GM12878 (cell line): ENCODE data around the gene ENPP4. TPM values are rescaled to one million over a fixed set of nuclear protein-coding genes. Genes with fewer than 3 reads are reported as not detected.

Experiments used
- ATF7 ChIP-seq: fragments of 450-650 bp; IDR thresholded peaks from 2 replicates; pipeline ENCODE4 v1.6.1; 2016; ENCODE audit warnings: low read depth, mild to moderate bottlenecking
- BCLAF1 ChIP-seq: fragments of 450-650 bp; IDR thresholded peaks from 2 replicates; pipeline ENCODE4 v1.6.1; 2017; ENCODE audit warnings: antibody characterized with exemption, mild to moderate bottlenecking, moderate library complexity
- BMI1 ChIP-seq: fragments of 450-650 bp; IDR thresholded peaks from 2 replicates; pipeline ENCODE4 v1.6.1; 2016; ENCODE audit warnings: mild to moderate bottlenecking, moderate library complexity, borderline replicate concordance
- CEBPZ ChIP-seq: fragments of 150-350 bp; IDR thresholded peaks from 2 replicates; pipeline ENCODE4 v1.6.1; 2016; ENCODE audit warnings: low read depth, low read length
- EP300 ChIP-seq, 2 experiments: fragments of 150-350 bp in 1 of 2; IDR thresholded peaks; 2 replicates each; pipeline ENCODE4 v1.6.1; 2011 to 2012; ENCODE audit warnings: low read depth in 2 of 2, low read length in 2 of 2, borderline replicate concordance in 1 of 2, improper control_type of control experiment in 1 of 2, inconsistent platforms in 1 of 2; ENCODE audit not compliant: control insufficient read depth in 1 of 2
- FOS ChIP-seq: IDR thresholded peaks from 3 replicates; pipeline ENCODE4 v1.6.1; 2011; ENCODE audit warnings: borderline replicate concordance; ENCODE audit not compliant: insufficient read length; ENCODE audit errors: extremely low read depth
- IRF4 ChIP-seq: IDR thresholded peaks from 2 replicates; pipeline ENCODE4 v1.6.1; 2011; ENCODE audit warnings: low read depth, low read length
- JUND ChIP-seq: IDR thresholded peaks from 2 replicates; pipeline ENCODE4 v1.6.1; 2012; ENCODE audit warnings: low read depth, mild to moderate bottlenecking, low read length, improper control_type of control experiment, moderate library complexity
- PML ChIP-seq: IDR thresholded peaks from 2 replicates; pipeline ENCODE4 v1.6.1; 2012; ENCODE audit warnings: low read length, inconsistent platforms
- POLR2A ChIP-seq: IDR thresholded peaks from 2 replicates; pipeline ENCODE4 v1.6.1; 2011; ENCODE audit warnings: low read depth, mild to moderate bottlenecking, low read length
- POLR2AphosphoS2 ChIP-seq: IDR thresholded peaks from 2 replicates; pipeline ENCODE4 v1.6.1; 2011; ENCODE audit warnings: low read depth, mild to moderate bottlenecking, low read length, improper control_type of control experiment, moderate library complexity
- RELA ChIP-seq: fragments of 450-650 bp; IDR thresholded peaks from 2 replicates; pipeline ENCODE4 v1.8.0; 2014; ENCODE audit warnings: borderline replicate concordance; ENCODE audit not compliant: partially characterized antibody
- SMC3 ChIP-seq: IDR thresholded peaks from 2 replicates; pipeline ENCODE4 v1.6.1; 2011; ENCODE audit warnings: low read length, improper control_type of control experiment, borderline replicate concordance
- SREBF2 ChIP-seq: IDR thresholded peaks from 2 replicates; pipeline ENCODE4 v1.6.1; 2012; ENCODE audit warnings: mild to moderate bottlenecking, low read length
- SRF ChIP-seq, 2 experiments: IDR thresholded peaks; 2 replicates each; pipeline ENCODE4 v1.6.1; 2011; ENCODE audit warnings: low read depth in 2 of 2, low read length in 2 of 2, mild to moderate bottlenecking in 1 of 2, moderate library complexity in 1 of 2
- TCF12 ChIP-seq: IDR thresholded peaks from 2 replicates; pipeline ENCODE4 v1.6.1; 2011; ENCODE audit warnings: low read depth, mild to moderate bottlenecking, low read length
- USF2 ChIP-seq: IDR thresholded peaks from 2 replicates; pipeline ENCODE4 v1.6.1; 2011; ENCODE audit warnings: low read depth, low read length, improper control_type of control experiment, borderline replicate concordance
- YY1 ChIP-seq: IDR thresholded peaks from 2 replicates; pipeline ENCODE4 v1.6.1; 2011; ENCODE audit warnings: low read depth, mild to moderate bottlenecking, low read length
- ZBTB4 ChIP-seq: fragments of 450-650 bp; formaldehyde crosslinking; IDR thresholded peaks from 2 replicates; pipeline ENCODE4 v1.4.0; 2022; ENCODE audit warnings: mild to moderate bottlenecking, moderate library complexity
- polyA plus RNA-seq, 11 experiments: library from polyadenylated mRNA; depleted of rRNA in 4 of 11; unstranded in 6 of 11; stranded (reverse) in 5 of 11; fragments of >200 nt; fragmentation: Nextera tagmentation in 4 of 11; fragmentation: Illumina TruSeq in 1 of 11; extraction: Ambion mirVana in 4 of 11; extraction: Trizol in 1 of 11; gene quantifications; 1 replicate in 1 of 11; 2 replicates in 10 of 11; pipeline versions ENCODE4 v1.2.1 to v1.2.3, GENCODE V29; 2011 to 2016; ENCODE audit warnings: inconsistent platforms in 2 of 11, missing spikeins in 2 of 11, low read depth in 1 of 11
- total RNA-seq, 4 experiments: library from RNA; depleted of rRNA in 3 of 4; stranded (reverse); fragments of >200 nt in 3 of 4; fragmentation: Illumina TruSeq in 1 of 4; extraction: Trizol in 1 of 4; gene quantifications; 2 replicates each; pipeline versions ENCODE4 v1.2.1 to v1.2.3, GENCODE V29; 2013 to 2021

Gene ENPP4
- total and polyA plus RNA-seq, 10 of the 15 experiments (the other 5 are each of a cell fraction or from before 2014, with no cell fraction given), result 3.3 to 9.7 (median 5.3) TPM

GRCh38 chr6:46129629-46130511 is at the start of gene ENPP4 (continued):
- TF ChIP-seq USF2 (no peak), ATF7 (no peak), POLR2A (peak; percentile 80), BMI1 (no peak), BCLAF1 (no peak), RELA (no peak), TCF12 (0 out of 2 replicates have a peak, but pooled peaks have one; percentile 35), PML (no peak), JUND (no peak), CEBPZ (no peak), SRF (IDR thresholded peaks at IDR 0.05; ENCODE audit: low read depth in 2 of 2, low read length in 2 of 2) (0 out of 4 replicates have a peak, but pooled peaks of 1 of the 2 experiments have one; percentile 27), ZBTB4 (no peak), YY1 (0 out of 2 replicates have a peak, but pooled peaks have one; percentile 26), EP300 (IDR thresholded peaks at IDR 0.05; ENCODE audit: borderline replicate concordance in 1 of 2, control insufficient read depth in 1 of 2, low read depth in 2 of 2, low read length in 2 of 2) (no peak), POLR2AphosphoS2 (0 out of 2 replicates have a peak, but pooled peaks have one; percentile 56), FOS (peak; percentile 48), IRF4 (no peak), SREBF2 (peak; percentile 85), SMC3 (no peak)
